Measurements from ENCODE around the gene SSUH2. TPM values are rescaled to one million over a fixed set of nuclear protein-coding genes. Genes with fewer than 3 reads are reported as not detected.

The SSUH2 gene
- total RNA-seq, 2 experiments from 2014 or later: 0.16 TPM; not detected in 1

DNA sequence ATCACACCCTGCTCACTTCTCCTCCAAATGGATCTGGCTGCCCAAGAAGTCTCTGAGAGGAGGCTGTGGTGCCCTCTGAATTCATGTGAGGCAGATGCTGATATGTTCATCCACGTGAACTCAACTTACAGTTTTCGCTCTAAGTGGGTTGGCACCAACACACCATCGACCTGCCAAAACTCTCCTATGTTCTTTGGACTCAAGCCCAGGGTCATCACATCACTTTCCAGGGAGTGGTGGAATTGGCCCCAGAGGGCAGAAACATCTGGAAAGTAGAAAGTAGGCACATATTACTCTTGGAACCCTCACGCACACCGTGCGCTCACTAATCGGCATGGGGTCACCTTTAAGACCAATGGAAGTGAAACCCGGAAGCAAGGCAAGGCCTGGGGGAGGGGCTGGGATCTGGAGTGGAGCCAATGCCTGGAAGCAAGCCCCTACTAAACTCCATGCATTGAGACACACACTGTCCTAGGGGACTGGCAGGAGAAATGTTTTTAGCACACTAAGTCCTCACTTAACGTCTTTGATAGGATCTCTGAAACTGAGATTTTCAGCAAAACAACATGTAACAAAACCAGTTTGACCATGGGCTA is 41.4 kb downstream of the SSUH2 start:
- H3K36me3 ChIP-seq (ENCODE audit: insufficient read depth, low read length): no peaks in the 10 kb centered on the region
- H3K9me2 ChIP-seq (ENCODE audit: insufficient read depth, low read length): no peaks in the 10 kb centered on the region
- no TSS peak for BruUV-seq (replicated peaks)
- TF ChIP-seq CTCF (conservative IDR thresholded peaks at IDR 0.05; ENCODE audit: low read length): no peak
- no peak for TF ChIP-seq EZH2phosphoT487 (IDR thresholded peaks at IDR 0.05; ENCODE audit: borderline replicate concordance, low read depth, low read length)
- DNase-seq (ENCODE audit: low spot score): no peak
- no peaks in the 10 kb centered on the region for H3K4me1 ChIP-seq (ENCODE audit: insufficient read depth, low read length, poor library complexity, severe bottlenecking)
- H3K27ac ChIP-seq (ENCODE audit: low read depth, low read length, poor library complexity, severe bottlenecking): no peak overlapping the region
- no peaks in the 10 kb centered on the region for H4K20me1 ChIP-seq (ENCODE audit: insufficient read depth, low read length)
- H3K4me2 ChIP-seq (ENCODE audit: low read length): no peak overlapping the region
- ChIA-PET POLR2A (no interaction called here), CTCF (ENCODE audit: unreplicated experiment) (no interaction called here)
- no peaks in the 10 kb centered on the region for H3K9me3 ChIP-seq (ENCODE audit: low read length)
- no peaks in the 10 kb centered on the region for H3K79me2 ChIP-seq (ENCODE audit: insufficient read depth, low read depth, low read length)
- intact Hi-C loops (cut with micrococcal nuclease; ENCODE audit: unreplicated experiment): no loop called here
- H2AFZ ChIP-seq (ENCODE audit: low read length): no peak overlapping the region
- no peak overlapping the region for H3K4me3 ChIP-seq (ENCODE audit: low read depth, low read length, poor library complexity, severe bottlenecking)

DNA sequence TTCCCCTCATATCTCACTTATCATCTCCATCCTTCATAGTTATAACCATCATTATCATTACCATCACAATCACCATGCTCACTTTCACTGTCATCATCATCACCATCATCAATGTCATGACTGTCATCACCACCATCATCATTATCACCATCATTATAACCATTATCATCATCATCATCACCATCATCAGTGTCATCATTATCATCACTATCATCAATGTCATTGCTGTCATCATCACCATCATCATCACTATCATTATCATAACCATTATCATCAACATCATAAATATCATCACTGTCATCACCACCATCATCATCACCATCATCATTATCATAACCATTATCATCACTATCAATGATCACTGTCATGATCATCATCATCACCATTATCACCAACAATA is 44.1 kb downstream of the SSUH2 start:
- no peaks in the 10 kb centered on the region for H4K20me1 ChIP-seq (ENCODE audit: insufficient read depth, low read length)
- no peaks in the 10 kb centered on the region for H3K9me2 ChIP-seq (ENCODE audit: insufficient read depth, low read length)
- no peak overlapping the region for H3K4me3 ChIP-seq (ENCODE audit: low read depth, low read length, poor library complexity, severe bottlenecking)
- H2AFZ ChIP-seq (ENCODE audit: low read length): no peak overlapping the region
- ChIA-PET POLR2A (interaction anchor here (1.3 kb wide), 1 partner anchor 40 kb away, joined by 3 read pairs; no protein-coding TSS in a partner anchor), CTCF (ENCODE audit: unreplicated experiment) (no interaction called here)
- no peak overlapping the region for H3K27ac ChIP-seq (ENCODE audit: low read depth, low read length, poor library complexity, severe bottlenecking)
- TF ChIP-seq EZH2phosphoT487 (IDR thresholded peaks at IDR 0.05; ENCODE audit: borderline replicate concordance, low read depth, low read length) (no peak), CTCF (conservative IDR thresholded peaks at IDR 0.05; ENCODE audit: low read length) (no peak)
- no peaks in the 10 kb centered on the region for H3K79me2 ChIP-seq (ENCODE audit: insufficient read depth, low read depth, low read length)
- DNase-seq (ENCODE audit: low spot score): no peak
- no peaks in the 10 kb centered on the region for H3K4me1 ChIP-seq (ENCODE audit: insufficient read depth, low read length, poor library complexity, severe bottlenecking)
- H3K9me3 ChIP-seq (ENCODE audit: low read length): no peaks in the 10 kb centered on the region
- H3K36me3 ChIP-seq (ENCODE audit: insufficient read depth, low read length): no peaks in the 10 kb centered on the region
- BruUV-seq (replicated peaks): no TSS peak
- H3K4me2 ChIP-seq (ENCODE audit: low read length): no peak overlapping the region
- intact Hi-C loops (cut with micrococcal nuclease; ENCODE audit: unreplicated experiment): no loop called here

- Histone ChIP-seq H3K4me1 (ENCODE audit: insufficient read depth, low read length, poor library complexity, severe bottlenecking) (no peaks in the 10 kb centered on the region), H3K79me2 (ENCODE audit: insufficient read depth, low read depth, low read length) (no peaks in the 10 kb centered on the region), H3K27ac (ENCODE audit: low read depth, low read length, poor library complexity, severe bottlenecking) (no peak overlapping the region), H3K9me2 (ENCODE audit: insufficient read depth, low read length) (no peaks in the 10 kb centered on the region), H3K9me3 (ENCODE audit: low read length) (no peaks in the 10 kb centered on the region), H3K4me3 (ENCODE audit: low read depth, low read length, poor library complexity, severe bottlenecking) (no peak overlapping the region), H4K20me1 (ENCODE audit: insufficient read depth, low read length) (no peaks in the 10 kb centered on the region), H3K36me3 (ENCODE audit: insufficient read depth, low read length) (no peaks in the 10 kb centered on the region), H3K4me2 (ENCODE audit: low read length) (no peak overlapping the region), H2AFZ (ENCODE audit: low read length) (no peak overlapping the region)
- DNase-seq (ENCODE audit: low spot score): no peak
- ChIA-PET POLR2A (interaction anchor here (1.3 kb wide), 1 partner anchor 39 kb away, joined by 3 read pairs; no protein-coding TSS in a partner anchor), CTCF (ENCODE audit: unreplicated experiment) (no interaction called here)
- TF ChIP-seq EZH2phosphoT487 (IDR thresholded peaks at IDR 0.05; ENCODE audit: borderline replicate concordance, low read depth, low read length) (no peak), CTCF (conservative IDR thresholded peaks at IDR 0.05; ENCODE audit: low read length) (no peak)
- no TSS peak for BruUV-seq (replicated peaks)
- intact Hi-C loops (cut with micrococcal nuclease; ENCODE audit: unreplicated experiment): no loop called here
Measured at GRCh38 chr3:8599146-8599545, 45.5 kb downstream of the SSUH2 start.

Data from OCI-LY7 (cell line).